ENCODE data around the gene ICA1. TPM values are rescaled to one million over a fixed set of nuclear protein-coding genes. Genes with fewer than 3 reads are reported as not detected.

The ICA1 gene
- total and polyA plus RNA-seq, 2 experiments from 2014 or later: 22.2 to 60.7 TPM

DNA sequence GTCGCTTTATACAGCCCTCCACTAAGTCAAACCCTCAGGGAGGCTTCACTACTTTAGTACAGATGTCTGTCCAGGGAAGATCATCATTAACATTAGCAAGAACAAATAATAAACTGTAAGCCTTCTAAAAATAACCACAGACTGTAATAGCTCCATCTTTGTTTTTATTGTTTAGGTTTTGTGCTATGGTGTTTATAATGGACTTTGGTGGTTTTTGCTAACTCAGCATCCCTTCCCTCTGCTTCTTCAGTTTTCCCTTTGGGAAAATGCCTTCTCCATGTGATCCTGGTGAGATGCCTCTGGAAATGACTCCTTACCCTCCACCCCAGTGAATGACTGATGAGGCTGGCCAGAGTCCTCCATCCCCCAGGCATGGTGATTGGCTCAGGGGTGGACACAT is 131.3 kb downstream of the ICA1 start:
- DNase-seq (ENCODE audit: low read depth in 1 of 2, low spot score in 1 of 2): no peak

DNA sequence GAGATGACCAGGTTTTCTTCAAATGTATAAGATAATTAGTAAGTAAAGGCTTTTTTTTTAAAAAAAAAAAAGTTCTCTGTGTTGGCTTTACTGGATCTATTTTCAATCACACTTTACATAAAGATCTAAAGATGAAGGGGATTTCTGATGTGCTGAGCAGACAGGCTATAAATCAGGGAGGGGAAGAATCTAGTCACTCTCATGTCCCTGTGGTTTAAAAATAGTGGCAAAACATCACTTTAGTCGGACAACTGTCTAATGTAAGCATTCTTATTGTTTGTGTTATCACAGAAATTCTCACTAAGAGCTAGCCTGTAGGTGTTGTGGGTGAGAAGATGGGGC is 132.7 kb downstream of the ICA1 start:
- TF ChIP-seq, protein P1, sequence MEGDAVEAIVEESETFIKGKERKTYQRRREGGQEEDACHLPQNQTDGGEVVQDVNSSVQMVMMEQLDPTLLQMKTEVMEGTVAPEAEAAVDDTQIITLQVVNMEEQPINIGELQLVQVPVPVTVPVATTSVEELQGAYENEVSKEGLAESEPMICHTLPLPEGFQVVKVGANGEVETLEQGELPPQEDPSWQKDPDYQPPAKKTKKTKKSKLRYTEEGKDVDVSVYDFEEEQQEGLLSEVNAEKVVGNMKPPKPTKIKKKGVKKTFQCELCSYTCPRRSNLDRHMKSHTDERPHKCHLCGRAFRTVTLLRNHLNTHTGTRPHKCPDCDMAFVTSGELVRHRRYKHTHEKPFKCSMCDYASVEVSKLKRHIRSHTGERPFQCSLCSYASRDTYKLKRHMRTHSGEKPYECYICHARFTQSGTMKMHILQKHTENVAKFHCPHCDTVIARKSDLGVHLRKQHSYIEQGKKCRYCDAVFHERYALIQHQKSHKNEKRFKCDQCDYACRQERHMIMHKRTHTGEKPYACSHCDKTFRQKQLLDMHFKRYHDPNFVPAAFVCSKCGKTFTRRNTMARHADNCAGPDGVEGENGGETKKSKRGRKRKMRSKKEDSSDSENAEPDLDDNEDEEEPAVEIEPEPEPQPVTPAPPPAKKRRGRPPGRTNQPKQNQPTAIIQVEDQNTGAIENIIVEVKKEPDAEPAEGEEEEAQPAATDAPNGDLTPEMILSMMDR (IDR thresholded peaks at IDR 0.05; ENCODE audit: low read depth, low read length): no peak
- H3K4me1 ChIP-seq (ENCODE audit: low read depth): no peaks in the 10 kb centered on the region
- no peak for DNase-seq (ENCODE audit: low read depth in 1 of 2, low spot score in 1 of 2)
- no peaks in the 10 kb centered on the region for H3K9me3 ChIP-seq (ENCODE audit: low read depth)
- H3K4me3 ChIP-seq: no peak overlapping the region
- H3K36me3 ChIP-seq: no peaks in the 10 kb centered on the region
- peaks cover 12% of the 10 kb centered on the region for H3K27me3 ChIP-seq
- no peak overlapping the region for H3K27ac ChIP-seq

More for the DNA sequence above, 131.3 kb downstream of the ICA1 start:
- H3K4me3 ChIP-seq: no peak overlapping the region
- H3K36me3 ChIP-seq: no peaks in the 10 kb centered on the region
- TF ChIP-seq, protein P1 (IDR thresholded peaks at IDR 0.05; ENCODE audit: low read depth, low read length): no peak
- no peaks in the 10 kb centered on the region for H3K9me3 ChIP-seq (ENCODE audit: low read depth)
- H3K27ac ChIP-seq: no peak overlapping the region
- no peaks in the 10 kb centered on the region for H3K4me1 ChIP-seq (ENCODE audit: low read depth)
- peaks cover 9% of the 10 kb centered on the region for H3K27me3 ChIP-seq

DNA sequence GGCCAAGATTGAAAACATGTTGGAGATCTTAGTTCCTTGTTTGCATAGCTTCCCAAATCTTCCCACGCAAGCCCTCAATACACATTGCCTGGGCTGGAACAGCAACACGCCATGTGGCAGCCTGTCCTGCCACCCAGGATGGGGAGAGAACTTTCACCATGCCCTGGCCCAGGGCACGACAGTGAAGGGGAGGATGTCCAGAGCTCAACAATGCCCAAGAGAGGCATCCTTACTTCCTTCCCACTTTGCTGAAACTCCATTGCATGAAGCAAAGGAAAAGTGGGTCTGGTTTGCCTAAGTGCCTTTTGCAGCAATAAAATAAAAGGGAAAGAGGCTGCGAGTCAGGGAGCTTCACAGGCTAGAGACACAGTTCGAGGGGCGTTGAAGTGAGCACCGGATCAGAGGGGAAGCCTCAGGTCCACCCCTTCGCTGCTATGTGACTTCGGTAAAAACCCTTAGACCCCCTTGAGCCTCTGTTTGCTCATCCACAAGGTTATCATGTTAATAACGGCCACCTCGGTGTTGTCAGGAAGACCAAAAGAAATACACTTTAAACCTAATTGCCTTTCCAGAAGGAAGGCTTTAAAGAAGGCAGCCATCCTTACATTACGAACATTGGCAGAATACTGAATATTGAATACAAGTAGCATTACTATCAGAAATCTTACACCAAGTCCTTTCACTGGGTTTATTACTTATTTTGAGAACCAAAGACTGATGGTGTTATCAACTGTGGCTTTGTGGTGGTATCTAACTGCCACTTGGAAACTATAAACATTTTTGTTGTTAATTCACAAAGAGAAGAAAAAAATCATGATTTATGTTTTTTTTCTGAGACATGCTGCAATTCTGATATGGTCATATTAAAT is 133.3 kb downstream of the ICA1 start:
- Histone ChIP-seq H3K4me1 (ENCODE audit: low read depth) (no peaks in the 10 kb centered on the region), H3K36me3 (no peaks in the 10 kb centered on the region), H3K9me3 (ENCODE audit: low read depth) (no peaks in the 10 kb centered on the region), H3K27me3 (peaks cover 12% of the 10 kb centered on the region), H3K4me3 (no peak overlapping the region), H3K27ac (no peak overlapping the region)
- TF ChIP-seq, protein P1 (IDR thresholded peaks at IDR 0.05; ENCODE audit: low read depth, low read length): no peak
- no peak for DNase-seq (ENCODE audit: low read depth in 1 of 2, low spot score in 1 of 2)

DNA sequence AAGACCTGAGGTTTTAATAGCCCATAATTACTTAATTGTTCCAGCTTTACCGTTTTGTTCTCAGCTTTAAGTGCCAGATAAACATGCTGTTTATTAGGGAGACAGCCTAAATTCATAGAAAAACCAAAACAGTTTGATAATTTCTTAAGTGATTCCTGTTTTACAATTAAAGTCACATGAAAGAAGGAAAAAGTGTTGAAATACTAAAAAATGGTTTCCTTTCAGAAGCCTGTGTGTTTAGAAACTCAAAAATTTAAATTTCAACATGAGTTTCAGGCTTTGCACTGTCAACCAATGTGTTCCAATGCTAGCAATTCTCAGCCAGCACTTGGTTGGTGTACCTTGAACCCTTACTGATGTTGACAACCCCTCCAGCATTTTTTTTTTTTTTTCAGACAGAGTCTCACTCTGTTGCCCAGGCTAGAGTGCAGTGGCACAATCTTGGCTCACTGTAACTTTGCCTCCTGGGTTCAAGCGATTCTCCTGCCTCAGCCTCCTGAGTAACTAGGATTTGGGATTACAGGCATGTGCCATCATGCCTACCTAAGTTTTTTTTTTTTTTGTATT is 135.3 kb downstream of the ICA1 start:
- Histone ChIP-seq H3K4me1 (ENCODE audit: low read depth) (no peaks in the 10 kb centered on the region), H3K27me3 (peaks cover 12% of the 10 kb centered on the region), H3K27ac (no peak overlapping the region), H3K9me3 (ENCODE audit: low read depth) (no peaks in the 10 kb centered on the region), H3K4me3 (no peak overlapping the region), H3K36me3 (no peaks in the 10 kb centered on the region)
- TF ChIP-seq, protein P1 (IDR thresholded peaks at IDR 0.05; ENCODE audit: low read depth, low read length): no peak
- no peak for DNase-seq (ENCODE audit: low read depth in 1 of 2, low spot score in 1 of 2)

DNA sequence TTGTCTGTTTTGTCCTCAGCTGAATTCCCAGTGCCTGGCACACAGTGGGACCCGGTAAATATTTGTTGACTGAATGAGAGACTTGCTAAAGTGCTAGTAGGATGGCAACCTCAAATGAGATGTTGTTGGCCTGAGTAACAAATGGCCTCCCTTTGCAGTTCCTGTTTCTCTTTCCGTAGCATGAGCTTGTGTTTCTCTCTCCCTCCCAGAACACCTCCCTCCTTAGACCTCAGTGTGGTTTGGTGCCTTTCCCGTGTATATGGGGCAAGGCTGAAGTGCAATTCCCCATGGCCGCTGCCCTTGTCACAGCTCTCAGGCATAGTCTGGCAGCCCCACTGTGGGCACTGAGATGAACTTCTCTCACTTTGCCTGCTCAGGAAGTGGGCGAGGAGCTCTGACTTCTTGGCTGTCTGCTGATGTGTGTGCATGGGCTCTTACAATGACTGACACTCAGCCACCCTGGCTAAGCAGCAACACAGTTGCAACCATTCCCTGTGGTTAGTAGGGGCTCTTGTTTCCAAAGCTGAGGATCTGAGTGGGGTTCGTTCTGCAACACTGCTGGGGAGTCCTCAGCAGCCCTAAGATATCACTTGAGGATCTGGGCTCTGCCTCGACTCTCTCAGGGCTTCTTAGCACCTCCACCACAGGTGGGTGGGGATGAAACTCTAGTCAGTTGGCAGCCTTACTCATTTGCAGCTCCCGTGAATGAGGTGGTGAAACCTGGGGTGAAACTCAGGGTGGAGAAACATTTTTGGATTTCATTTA is 136.1 kb downstream of the ICA1 start:
- no peak for DNase-seq (ENCODE audit: low read depth in 1 of 2, low spot score in 1 of 2)
- H3K27me3 ChIP-seq: peaks cover 12% of the 10 kb centered on the region
- TF ChIP-seq, protein P1 (IDR thresholded peaks at IDR 0.05; ENCODE audit: low read depth, low read length): no peak
- no peaks in the 10 kb centered on the region for H3K9me3 ChIP-seq (ENCODE audit: low read depth)
- H3K27ac ChIP-seq: no peak overlapping the region
- no peaks in the 10 kb centered on the region for H3K36me3 ChIP-seq
- H3K4me3 ChIP-seq: no peak overlapping the region
- H3K4me1 ChIP-seq (ENCODE audit: low read depth): no peaks in the 10 kb centered on the region

All from cardiac muscle cell (in vitro differentiated cells and primary cell).